ENCODE data around the gene GTSE1.
A peak's percentile ranks its signal among the peaks of the same experiment; 100 is the strongest.
"Not testable (repeated sequence)": the region's sequence is repeated elsewhere in the genome, so short reads cannot be mapped to it uniquely, and the experiment has no call there.

Gene GTSE1

DNA sequence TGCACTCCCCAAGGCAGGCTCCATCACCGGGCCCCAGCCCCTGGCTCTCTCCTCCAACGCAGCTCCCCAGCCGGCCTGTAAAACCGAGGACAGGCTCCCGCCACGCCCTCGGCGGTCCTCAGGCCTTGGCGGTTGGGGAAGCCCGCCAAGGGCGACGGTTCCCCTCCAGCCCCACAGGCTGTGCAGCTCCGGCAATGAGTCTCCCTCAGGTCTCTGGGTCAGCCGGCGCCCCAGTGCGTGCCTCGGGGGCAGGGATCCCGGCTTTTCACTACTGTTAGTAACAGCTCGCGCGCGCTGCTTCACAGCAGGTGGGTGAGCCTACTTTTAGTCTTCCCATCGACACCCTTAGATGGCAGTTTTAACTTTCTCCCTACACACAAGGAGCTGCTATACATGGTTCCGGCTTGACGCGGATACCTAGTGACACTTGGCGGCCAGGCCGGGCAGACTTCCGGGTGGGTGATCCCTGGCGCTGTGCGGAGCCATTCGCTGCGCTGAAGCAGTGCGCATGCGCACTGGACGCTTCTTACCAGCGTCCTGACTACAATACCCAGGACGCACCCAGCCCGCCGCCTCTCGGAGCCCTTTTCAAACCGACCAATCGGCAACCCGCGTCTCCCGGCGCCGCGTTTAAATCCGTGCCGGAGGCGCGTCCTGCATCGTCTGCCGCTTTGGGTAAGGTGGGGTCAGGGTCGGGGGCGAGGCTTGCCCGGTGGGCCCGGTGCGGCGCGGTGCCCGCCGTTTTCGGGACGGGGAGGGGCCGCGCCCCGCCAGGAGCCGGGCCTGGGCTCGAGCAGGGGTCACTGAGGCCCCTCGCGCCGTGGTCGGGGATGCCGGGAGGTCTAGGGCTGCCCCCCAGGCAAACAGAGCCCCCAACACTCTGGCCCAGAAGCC is at the start of gene GTSE1:
Gene GTSE1, plus strand, starts transcription at position 614 of the 894 bp plus-strand sequence. CDS start 531 bp downstream, outside the sequence.
- peak; percentile 61 for DNase-seq

DNA sequence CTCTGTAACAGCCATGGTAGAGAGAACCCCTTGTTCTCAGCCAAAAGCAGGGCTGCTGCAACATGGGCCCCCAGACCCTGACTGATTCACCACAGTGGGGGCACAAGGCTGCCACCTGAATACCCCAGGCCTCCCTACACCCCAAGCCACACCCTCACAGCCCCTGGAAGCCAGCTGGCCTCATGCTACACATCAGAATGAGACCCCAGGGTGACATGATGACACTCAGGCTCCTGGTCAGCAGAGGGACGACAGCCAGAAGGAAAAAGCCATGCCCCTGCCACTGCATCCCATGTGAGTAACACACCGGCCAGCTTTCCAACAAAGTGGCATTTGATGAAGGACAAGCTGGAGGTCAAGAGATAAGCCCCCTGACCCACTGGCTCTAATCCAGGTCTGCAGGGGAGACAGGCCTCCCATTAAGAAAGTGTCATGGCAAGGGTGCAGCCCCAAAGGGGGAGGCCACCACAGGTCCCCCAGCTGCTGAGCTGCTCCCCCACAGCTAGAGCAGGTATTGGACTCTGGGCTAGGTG is 49.2 kb upstream of the GTSE1 start:
- DNase-seq: no peak

DNA sequence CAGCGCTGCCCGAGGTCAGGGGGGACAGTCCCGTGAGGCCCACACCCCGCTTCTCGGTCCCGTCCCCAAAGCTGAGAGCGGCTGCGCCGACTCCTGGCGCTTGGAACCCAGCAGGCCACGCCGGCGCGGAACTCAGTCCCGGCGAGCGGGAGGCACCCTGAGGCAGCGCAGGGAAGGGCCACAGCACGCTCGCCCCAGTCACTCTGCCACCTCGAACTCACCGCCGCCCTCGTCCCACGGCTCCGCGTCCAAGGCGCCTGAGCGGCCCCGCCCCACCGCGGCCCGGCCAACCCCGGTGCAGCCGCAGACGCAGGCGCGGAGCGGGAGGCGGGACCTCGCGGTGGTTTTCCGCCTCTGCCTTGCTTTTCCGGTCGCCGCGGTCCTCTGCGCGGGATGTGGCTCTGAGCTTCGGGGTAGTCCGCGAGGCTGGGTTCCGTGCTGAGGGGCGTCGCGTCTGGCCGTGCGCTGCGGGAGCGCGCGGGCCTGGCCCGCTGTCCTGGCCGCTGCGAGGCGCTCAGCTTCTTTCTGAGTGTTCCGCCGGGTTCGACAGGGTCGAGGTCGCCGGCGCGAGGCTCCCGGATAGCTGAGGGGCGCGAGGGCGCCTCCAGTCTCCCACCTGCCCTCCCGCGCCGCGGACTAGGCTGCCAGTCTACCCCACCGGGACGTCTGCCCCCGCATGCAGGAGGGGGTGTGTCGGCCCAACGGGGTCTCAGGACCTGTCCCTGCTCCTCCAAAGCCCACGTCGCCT is 46.5 kb upstream of the GTSE1 start, which contains the start of gene CDPF1:
Gene CDPF1, minus strand, starts transcription at position 259 of the 748 bp plus-strand sequence. CDS start 2,009 bp downstream, outside the sequence.
- peak; percentile 12 for DNase-seq

- no peak for DNase-seq
These were observed 45.9 kb upstream of the GTSE1 start for GRCh38 chr22:46250783-46251125.

DNA sequence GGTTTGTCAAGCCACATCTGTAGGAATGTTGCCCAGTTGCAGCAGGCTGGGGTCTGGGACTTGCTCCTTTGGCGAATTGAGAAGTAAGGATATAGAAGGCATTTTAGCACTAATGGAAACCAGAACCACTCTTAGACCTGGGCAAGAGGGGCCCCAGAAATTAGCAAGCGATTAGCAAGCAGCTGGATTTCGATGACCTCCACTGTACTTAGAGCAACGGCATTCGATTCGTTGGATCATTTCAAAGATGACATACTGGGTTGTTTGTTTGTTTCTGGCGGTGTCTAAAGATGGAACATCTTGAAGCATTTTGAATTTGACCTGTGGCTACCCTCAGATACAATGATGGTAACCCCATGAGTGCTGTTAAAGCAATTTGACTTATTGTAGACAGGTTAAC is 45.4 kb upstream of the GTSE1 start:
- DNase-seq: no peak

DNA sequence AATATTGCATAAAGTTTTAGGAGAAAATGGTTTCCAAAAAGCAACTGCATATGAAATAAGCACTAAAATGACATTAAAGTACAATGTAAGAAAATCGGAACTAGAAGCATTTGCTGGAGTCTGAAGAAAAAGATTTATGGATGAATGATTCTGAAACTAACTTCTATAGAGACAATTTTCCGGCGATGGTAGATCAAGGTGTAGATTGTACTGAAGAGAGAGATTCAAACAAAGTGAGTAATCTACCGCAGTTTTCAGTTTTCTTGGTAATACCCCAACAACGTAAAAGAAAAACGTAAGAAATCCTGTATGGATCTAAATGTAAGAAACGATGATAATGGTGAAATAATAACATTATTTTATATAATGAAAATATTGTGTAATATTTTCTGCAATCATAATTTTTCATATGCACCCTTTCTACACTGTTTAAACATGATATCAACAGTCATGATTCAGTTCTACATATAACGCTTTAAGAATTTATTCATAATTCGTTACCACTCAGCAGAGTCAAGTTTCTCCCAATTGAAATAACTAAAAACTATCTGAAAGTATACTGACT is 44.8 kb upstream of the GTSE1 start:
- DNase-seq: no peak

DNA sequence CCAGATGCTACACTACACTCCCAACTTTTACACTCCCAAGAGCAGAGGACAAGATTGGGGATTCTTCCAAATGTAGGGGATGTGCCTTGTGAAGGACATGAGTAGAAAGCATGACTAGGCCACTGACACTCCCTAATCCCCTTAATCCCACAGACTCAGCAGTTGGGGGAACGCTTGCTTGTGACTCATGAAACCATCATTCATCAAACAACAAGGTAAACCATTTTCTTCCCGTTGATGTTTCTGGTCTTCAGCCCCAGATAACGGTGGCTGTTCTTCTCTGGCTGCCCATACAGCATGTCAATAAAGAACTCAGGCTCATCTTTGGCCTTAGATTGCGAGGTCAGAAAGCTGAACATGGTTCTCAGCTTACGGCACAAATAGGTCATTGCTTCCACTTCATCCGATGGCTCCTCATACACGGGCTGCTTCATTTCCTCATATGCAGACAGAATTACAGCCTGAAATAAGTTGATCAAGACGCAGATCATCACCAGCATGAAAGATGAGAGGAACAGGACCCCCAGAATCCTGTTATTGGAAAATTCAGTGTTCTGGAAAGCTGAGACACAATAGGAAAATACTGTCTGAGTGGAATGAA is 40.2 kb upstream of the GTSE1 start:
- no peak for DNase-seq

DNA sequence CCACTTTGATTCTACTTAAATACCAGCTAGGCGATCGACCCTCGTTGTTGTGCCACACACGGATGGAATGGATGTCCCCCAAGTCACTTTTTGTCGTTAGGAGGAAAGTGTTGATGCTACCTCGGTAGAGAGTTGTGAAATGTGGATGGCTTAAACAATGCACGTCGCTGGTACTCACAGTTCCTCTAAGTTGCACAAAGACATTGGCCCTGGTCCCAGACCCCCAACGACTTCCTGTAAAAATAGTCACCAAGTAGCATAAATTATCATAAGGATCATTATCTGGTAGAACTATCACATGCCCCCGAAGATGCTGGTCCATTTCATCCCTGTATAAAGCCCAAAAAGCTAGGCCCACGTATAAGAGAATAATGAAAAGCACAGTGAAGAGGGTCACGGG is 37.3 kb upstream of the GTSE1 start:
- no peak for DNase-seq

GRCh38 chr22:46260038-46260437 is 36.6 kb upstream of the GTSE1 start:
- DNase-seq: no peak

DNA sequence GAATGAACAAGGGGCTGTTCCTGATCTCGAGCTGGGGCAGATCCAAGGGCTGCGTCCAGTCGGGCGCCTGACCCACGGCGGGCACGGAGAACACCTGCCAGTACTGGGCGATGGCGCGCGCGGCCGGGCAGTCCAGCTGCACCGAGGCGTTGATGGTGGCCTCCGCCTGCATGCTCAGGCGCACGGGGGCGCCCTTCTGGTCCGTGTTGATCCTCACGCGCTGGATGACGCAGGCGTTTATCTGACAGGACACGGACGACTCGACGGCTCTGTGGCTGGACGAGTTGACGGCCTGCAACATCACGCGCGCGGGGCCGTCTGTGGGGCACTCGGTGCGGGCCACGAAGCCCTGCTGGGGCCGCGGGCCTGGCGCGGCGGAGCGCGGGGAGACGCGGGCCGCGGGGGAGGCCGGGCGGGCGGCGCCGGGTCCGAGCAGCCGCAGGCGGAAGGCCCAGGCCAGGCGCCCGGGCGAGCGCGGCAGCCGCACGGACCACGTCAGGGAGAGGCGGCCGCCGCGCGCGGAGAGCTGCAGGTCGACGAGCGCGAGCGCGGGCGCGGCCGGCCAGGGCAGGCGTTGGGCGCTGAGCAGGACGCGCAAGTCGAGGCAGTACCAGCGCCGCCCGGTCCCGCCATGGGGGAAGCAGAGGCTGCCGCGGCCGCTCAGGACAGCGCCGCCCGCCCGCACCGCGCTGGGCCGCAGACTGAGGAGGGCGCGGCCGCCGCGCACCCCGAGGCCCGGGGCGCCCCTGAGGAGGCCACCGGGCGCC is 34.0 kb upstream of the GTSE1 start:
- no peak for DNase-seq

- no peak for DNase-seq
These were observed 33.5 kb upstream of the GTSE1 start, which contains the start of gene PKDREJ for GRCh38 chr22:46263216-46263590. TSS of gene PKDREJ (minus strand) at chr22:46263343. CDS start at chr22:46263322, 21 bp downstream.

- not testable (repeated sequence) for DNase-seq
These were observed 32.1 kb upstream of the GTSE1 start for GRCh38 chr22:46264520-46264919.

DNA sequence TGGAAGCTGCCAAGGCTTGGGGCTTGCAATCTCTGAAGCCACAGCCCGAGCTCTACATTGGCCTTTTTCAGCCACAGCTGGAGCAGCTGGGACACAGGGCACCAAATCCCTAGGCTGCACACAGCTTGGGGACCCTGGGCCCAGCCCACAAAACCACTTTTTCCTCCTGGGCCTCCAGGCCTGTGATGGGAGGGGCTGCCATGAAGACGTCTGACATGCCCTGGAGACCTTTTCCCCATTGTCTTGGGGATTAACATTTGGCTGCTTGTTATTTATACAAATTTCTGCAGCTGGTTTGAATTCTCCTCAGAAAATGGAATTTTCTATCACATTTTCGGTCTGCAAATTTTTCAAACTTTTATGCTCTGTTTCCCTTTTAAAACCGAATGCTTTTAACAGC is 31.0 kb upstream of the GTSE1 start:
- not testable (repeated sequence) for DNase-seq

DNA sequence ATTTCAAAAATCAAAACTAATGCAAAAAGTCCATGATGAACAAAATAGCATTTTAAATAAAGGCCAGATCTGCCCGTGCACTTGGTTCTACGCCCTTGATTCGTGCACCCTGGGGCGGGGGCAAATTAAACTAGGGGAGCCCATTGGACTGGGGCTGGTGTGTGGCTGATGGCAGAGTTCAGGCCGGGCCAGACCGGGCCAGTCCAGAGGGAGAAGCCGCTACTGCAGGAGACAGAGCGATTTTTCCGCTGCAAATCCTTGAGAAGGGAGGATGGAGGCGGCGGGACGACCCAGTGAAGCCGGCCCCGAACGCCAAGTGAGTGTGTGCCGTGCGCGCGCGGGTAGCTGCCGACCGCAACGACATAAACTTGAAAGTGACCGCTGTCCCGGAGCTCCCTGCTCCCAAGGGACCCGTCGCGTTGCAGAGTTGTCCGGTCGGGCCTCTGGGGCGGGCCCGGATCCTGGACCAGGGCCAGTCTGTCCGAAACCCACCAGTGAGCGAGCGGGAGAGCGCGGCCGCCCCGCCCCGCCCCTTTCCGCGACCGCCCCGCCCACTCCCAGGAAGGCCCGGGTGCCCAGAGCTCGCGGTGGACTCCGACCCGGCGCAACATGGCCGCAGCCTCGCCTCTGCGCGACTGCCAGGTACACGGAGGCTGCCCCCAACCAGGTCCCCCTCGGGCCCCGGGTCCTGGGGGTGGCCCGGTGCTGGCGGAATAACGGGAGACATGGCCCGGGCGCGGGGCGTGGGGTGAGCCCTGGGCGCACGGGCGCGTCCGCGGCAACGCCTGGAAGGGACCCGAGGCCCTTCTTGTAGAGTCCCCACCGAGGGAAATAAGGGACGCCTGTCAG is 29.0 kb upstream of the GTSE1 start, which contains the start of gene TTC38:
Gene TTC38, plus strand, starts transcription at position 578 of the 849 bp plus-strand sequence. Its CDS starts 32 bp downstream, at position 610.
- no peak for DNase-seq

GRCh38 chr22:46269564-46269963 is 27.1 kb upstream of the GTSE1 start:
- no peak for DNase-seq

- no peak for DNase-seq
These were observed 24.5 kb upstream of the GTSE1 start for GRCh38 chr22:46272196-46272595.

- no peak for DNase-seq
These were observed 23.8 kb upstream of the GTSE1 start for GRCh38 chr22:46272762-46273431.

GRCh38 chr22:46273432-46274148 is 23.1 kb upstream of the GTSE1 start:
- DNase-seq: no peak

DNA sequence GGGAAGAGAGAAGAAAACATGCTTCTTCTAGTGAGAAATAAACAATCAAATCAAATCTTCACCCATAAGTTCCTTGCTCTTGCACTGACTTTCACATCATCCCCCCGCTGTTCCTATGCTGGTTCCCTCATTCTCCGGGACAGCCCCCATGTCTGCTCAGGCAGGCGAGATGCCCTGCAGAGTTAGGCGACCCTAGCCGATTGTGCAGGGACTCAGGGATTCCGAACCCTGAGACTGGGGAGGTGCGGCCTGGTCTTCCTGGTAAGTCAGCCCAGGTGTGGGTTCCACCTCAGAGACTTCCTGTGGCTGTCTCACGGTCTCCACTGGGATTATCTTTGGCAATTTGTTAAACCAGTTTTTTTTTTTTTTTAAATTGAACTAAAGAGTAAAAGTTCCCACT is 22.3 kb upstream of the GTSE1 start:
- DNase-seq: no peak

Measured in NCI-H1417 treated with DMSO at 0.1 percent for 48 hours (cell line).